ENCODE results near the gene THEM4.

Gene THEM4

DNA sequence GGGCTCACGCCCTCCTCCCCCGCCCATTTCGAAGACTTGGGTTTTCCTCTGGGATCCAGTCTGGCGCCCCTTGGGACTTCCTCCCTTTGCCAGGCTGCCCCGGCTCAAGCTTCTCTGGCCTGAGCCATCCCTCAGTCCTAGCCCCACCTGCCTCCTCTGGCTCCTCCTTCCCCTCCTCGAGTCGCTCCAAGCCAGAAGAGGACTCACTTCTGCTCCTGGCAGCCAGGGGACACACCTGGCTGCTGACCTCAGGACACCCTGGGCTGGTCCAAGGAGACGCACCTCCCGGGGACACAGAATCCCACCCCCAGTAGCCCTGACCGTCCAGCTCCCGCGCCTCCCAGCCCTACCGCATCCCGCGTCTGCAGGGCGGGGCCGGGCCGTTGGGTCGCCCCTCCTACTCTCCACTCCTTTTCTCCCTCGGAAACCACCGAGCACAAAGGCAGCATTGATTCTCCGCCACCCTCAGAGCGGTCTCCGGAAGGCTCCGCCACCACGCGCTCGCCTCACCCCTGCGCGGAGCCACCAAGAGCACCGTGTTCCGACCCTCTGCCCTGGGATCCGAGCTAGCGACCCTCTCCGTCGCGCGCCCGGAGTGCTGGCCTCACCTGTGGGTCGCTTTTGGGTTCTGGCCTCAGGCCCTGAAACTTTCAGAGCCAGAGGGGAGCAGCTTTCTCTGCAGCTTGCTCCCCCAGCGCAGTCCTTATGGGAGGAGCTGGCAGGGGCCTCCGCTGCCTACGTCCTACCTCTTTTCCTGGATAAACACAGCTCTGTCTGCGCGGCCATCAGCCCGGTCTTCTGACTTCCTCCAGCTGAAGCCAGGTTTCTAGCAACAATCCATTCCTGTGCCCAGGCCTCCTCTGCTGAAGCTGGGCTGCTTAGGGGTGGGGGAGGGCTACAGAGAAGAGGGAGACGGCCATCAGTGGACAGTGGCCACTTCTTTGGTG is 69.6 kb downstream of the THEM4 start, which contains the start of gene C2CD4D:
Gene C2CD4D (minus strand): TSS at position 364 of the 947 bp plus-strand sequence. CDS start 831 bp downstream, outside the sequence.
- H3K4me2 ChIP-seq (ENCODE audit: low read length) = peak within 1 kb of the TSS; percentile 78
- H3K9me3 ChIP-seq (replicated peaks; ENCODE audit: low read length) = no peaks in the 10 kb centered on the region
- peaks cover 47% of the 10 kb centered on the region for H3K27me3 ChIP-seq (ENCODE audit: control insufficient read depth, insufficient read depth, low read length)
- peaks cover 23% of the 10 kb centered on the region for H3K4me1 ChIP-seq (ENCODE audit: control insufficient read depth, insufficient read depth, low read length)
- H3K9ac ChIP-seq (ENCODE audit: low read depth, low read length) = peak within 1 kb of the TSS; percentile 51
- peak within 1 kb of the TSS; percentile 64 for H3K4me3 ChIP-seq (ENCODE audit: low read length)
- H3K36me3 ChIP-seq (ENCODE audit: insufficient read depth, low read length) = no peaks in the 10 kb centered on the region

DNA sequence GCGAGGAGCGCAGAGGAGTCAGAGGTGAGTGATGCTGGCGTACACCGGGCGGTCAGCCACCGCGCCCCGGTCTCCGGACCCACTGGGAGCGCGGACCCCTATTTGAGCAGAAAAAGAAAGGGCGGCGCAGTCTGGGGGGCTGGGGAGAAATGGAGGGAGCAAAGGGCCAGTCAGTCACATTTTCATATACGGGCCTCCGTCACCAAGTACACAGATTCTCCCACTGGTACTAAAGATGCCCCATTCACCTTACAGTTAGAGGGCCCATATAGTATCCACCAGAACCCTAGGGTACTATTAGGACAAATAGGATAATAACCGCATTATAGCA is 70.3 kb downstream of the THEM4 start:
- H3K4me1 ChIP-seq (ENCODE audit: control insufficient read depth, insufficient read depth, low read length) = peaks cover 23% of the 10 kb centered on the region
- peak overlapping the region; percentile 64 for H3K4me3 ChIP-seq (ENCODE audit: low read length)
- H3K9me3 ChIP-seq (replicated peaks; ENCODE audit: low read length) = no peaks in the 10 kb centered on the region
- no peaks in the 10 kb centered on the region for H3K36me3 ChIP-seq (ENCODE audit: insufficient read depth, low read length)
- H3K27me3 ChIP-seq (ENCODE audit: control insufficient read depth, insufficient read depth, low read length) = peaks cover 40% of the 10 kb centered on the region
- peak overlapping the region; percentile 78 for H3K4me2 ChIP-seq (ENCODE audit: low read length)
- H3K9ac ChIP-seq (ENCODE audit: low read depth, low read length) = no peak overlapping the region

GRCh38 chr1:151838222-151839081 is 70.9 kb downstream of the THEM4 start:
- H3K4me2 ChIP-seq (ENCODE audit: low read length) = peak overlapping the region; percentile 78
- H3K9me3 ChIP-seq (replicated peaks; ENCODE audit: low read length) = no peaks in the 10 kb centered on the region
- H3K4me3 ChIP-seq (ENCODE audit: low read length) = peak overlapping the region; percentile 64
- peaks cover 23% of the 10 kb centered on the region for H3K4me1 ChIP-seq (ENCODE audit: control insufficient read depth, insufficient read depth, low read length)
- H3K27me3 ChIP-seq (ENCODE audit: control insufficient read depth, insufficient read depth, low read length) = peaks cover 39% of the 10 kb centered on the region
- H3K36me3 ChIP-seq (ENCODE audit: insufficient read depth, low read length) = no peaks in the 10 kb centered on the region
- H3K9ac ChIP-seq (ENCODE audit: low read depth, low read length) = peak overlapping the region; percentile 51

- Histone ChIP-seq H3K4me2 (ENCODE audit: low read length) (peak overlapping the region; percentile 78), H3K4me3 (ENCODE audit: low read length) (peak overlapping the region; percentile 64), H3K27me3 (ENCODE audit: control insufficient read depth, insufficient read depth, low read length) (peaks cover 39% of the 10 kb centered on the region), H3K36me3 (ENCODE audit: insufficient read depth, low read length) (no peaks in the 10 kb centered on the region), H3K9me3 (replicated peaks; ENCODE audit: low read length) (no peaks in the 10 kb centered on the region), H3K4me1 (ENCODE audit: control insufficient read depth, insufficient read depth, low read length) (peaks cover 23% of the 10 kb centered on the region), H3K9ac (ENCODE audit: low read depth, low read length) (peak overlapping the region; percentile 51)
Measured at GRCh38 chr1:151837884-151838221, 71.5 kb downstream of the THEM4 start.

GRCh38 chr1:151837197-151837596 is 72.1 kb downstream of the THEM4 start:
- Histone ChIP-seq H3K36me3 (ENCODE audit: insufficient read depth, low read length) (no peaks in the 10 kb centered on the region), H3K9me3 (replicated peaks; ENCODE audit: low read length) (no peaks in the 10 kb centered on the region), H3K4me2 (ENCODE audit: low read length) (no peak overlapping the region), H3K9ac (ENCODE audit: low read depth, low read length) (no peak overlapping the region), H3K4me3 (ENCODE audit: low read length) (no peak overlapping the region), H3K4me1 (ENCODE audit: control insufficient read depth, insufficient read depth, low read length) (peaks cover 23% of the 10 kb centered on the region), H3K27me3 (ENCODE audit: control insufficient read depth, insufficient read depth, low read length) (peaks cover 38% of the 10 kb centered on the region)

GRCh38 chr1:151835596-151835995 is 73.7 kb downstream of the THEM4 start:
- Histone ChIP-seq H3K4me3 (ENCODE audit: low read length) (no peak overlapping the region), H3K27me3 (ENCODE audit: control insufficient read depth, insufficient read depth, low read length) (peaks cover 30% of the 10 kb centered on the region), H3K9ac (ENCODE audit: low read depth, low read length) (no peak overlapping the region), H3K4me1 (ENCODE audit: control insufficient read depth, insufficient read depth, low read length) (peaks cover 12% of the 10 kb centered on the region), H3K9me3 (replicated peaks; ENCODE audit: low read length) (no peaks in the 10 kb centered on the region), H3K4me2 (ENCODE audit: low read length) (no peak overlapping the region), H3K36me3 (ENCODE audit: insufficient read depth, low read length) (no peaks in the 10 kb centered on the region)

GRCh38 chr1:151834239-151834638 is 75.1 kb downstream of the THEM4 start:
- Histone ChIP-seq H3K4me2 (ENCODE audit: low read length) (no peak overlapping the region), H3K9me3 (replicated peaks; ENCODE audit: low read length) (no peaks in the 10 kb centered on the region), H3K36me3 (ENCODE audit: insufficient read depth, low read length) (no peaks in the 10 kb centered on the region), H3K27me3 (ENCODE audit: control insufficient read depth, insufficient read depth, low read length) (peaks cover 29% of the 10 kb centered on the region), H3K4me1 (ENCODE audit: control insufficient read depth, insufficient read depth, low read length) (peaks cover 10% of the 10 kb centered on the region), H3K4me3 (ENCODE audit: low read length) (no peak overlapping the region), H3K9ac (ENCODE audit: low read depth, low read length) (no peak overlapping the region)

- no peaks in the 10 kb centered on the region for H3K9me3 ChIP-seq (replicated peaks; ENCODE audit: low read length)
- H3K9ac ChIP-seq (ENCODE audit: low read depth, low read length) = no peak overlapping the region
- H3K4me2 ChIP-seq (ENCODE audit: low read length) = no peak overlapping the region
- no peak overlapping the region for H3K4me3 ChIP-seq (ENCODE audit: low read length)
- no peaks in the 10 kb centered on the region for H3K36me3 ChIP-seq (ENCODE audit: insufficient read depth, low read length)
- H3K27me3 ChIP-seq (ENCODE audit: control insufficient read depth, insufficient read depth, low read length) = peaks cover 28% of the 10 kb centered on the region
- H3K4me1 ChIP-seq (ENCODE audit: control insufficient read depth, insufficient read depth, low read length) = peaks cover 10% of the 10 kb centered on the region
Measured at GRCh38 chr1:151833172-151833900, 76.0 kb downstream of the THEM4 start.

DNA sequence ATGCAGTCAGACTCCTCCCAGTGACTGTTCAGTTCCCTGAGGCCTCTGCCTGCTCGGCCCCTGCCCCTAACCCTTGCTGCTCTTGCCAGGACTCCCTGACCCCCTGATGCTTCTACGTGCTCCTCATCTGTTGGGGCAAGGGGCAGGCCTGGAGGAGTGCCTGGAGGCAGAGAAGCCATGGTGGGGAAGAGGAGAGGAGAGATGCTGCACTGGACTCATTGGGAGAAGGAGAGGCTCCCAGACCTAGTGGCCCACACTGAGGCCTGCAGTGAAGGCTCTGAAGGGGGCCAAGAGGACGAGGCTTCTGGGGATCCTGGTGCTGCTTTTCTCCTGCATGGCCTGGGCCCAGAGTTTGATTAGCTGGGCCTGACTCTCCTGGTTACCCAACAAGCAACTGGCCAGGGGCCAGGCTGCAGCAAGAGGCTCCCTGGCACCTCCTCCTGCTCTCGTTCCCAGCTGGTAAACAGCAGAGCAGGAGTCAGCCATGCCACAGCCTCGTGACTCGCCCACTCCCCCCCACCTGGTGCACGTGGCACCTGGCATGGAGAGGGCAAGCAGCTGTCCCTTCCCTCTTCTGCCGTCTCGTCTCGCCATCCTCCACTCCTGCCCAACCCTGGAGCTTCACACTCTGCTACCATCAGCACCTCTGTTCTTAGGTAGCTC is 76.9 kb downstream of the THEM4 start:
- Histone ChIP-seq H3K4me1 (ENCODE audit: control insufficient read depth, insufficient read depth, low read length) (peaks cover 4% of the 10 kb centered on the region), H3K9me3 (replicated peaks; ENCODE audit: low read length) (no peaks in the 10 kb centered on the region), H3K9ac (ENCODE audit: low read depth, low read length) (no peak overlapping the region), H3K36me3 (ENCODE audit: insufficient read depth, low read length) (no peaks in the 10 kb centered on the region), H3K4me2 (ENCODE audit: low read length) (no peak overlapping the region), H3K27me3 (ENCODE audit: control insufficient read depth, insufficient read depth, low read length) (peaks cover 27% of the 10 kb centered on the region), H3K4me3 (ENCODE audit: low read length) (no peak overlapping the region)

DNA sequence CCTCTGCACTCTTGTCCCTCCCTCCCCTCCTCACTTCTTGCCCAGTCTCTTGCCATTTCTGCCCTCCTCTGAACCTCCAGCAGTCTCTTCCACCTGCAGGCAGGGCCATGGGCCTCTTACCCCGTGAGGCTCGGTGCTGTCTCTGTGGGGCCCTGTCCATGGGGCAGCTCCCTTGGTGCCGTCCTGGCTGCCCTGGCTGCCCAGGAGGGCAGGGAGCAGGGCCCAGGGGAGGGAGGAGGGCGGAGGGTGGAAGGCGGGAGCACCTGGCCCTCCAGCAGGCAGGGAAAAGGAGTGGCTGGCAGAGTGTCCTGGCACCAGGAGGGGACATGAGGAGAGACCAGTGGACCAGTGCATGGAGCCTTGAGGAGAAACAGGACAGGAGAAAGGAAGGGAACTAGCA is 77.7 kb downstream of the THEM4 start, which contains the start of gene RORC:
Gene RORC (minus strand): TSS at position 198 of the 400 bp plus-strand sequence. CDS start 38 bp downstream, at position 160.
- H3K4me2 ChIP-seq (ENCODE audit: low read length) = no peak within 1 kb of the TSS
- H3K4me1 ChIP-seq (ENCODE audit: control insufficient read depth, insufficient read depth, low read length) = peaks cover 4% of the 10 kb centered on the region
- H3K9me3 ChIP-seq (replicated peaks; ENCODE audit: low read length) = no peaks in the 10 kb centered on the region
- H3K27me3 ChIP-seq (ENCODE audit: control insufficient read depth, insufficient read depth, low read length) = peaks cover 23% of the 10 kb centered on the region
- H3K36me3 ChIP-seq (ENCODE audit: insufficient read depth, low read length) = no peaks in the 10 kb centered on the region
- H3K4me3 ChIP-seq (ENCODE audit: low read length) = no peak within 1 kb of the TSS
- no peak within 1 kb of the TSS for H3K9ac ChIP-seq (ENCODE audit: low read depth, low read length)
